Measurements from ENCODE around the gene HIRA.

HIRA gene

GRCh38 chr22:19432133-19432851, 759 bp upstream of the HIRA start, which contains the start of gene MRPL40:
TSS of gene MRPL40 (plus strand) at chr22:19432545. CDS start at chr22:19432555, 10 bp downstream.
- DNase-seq (ENCODE audit: low read depth in 2 of 2): peak; percentile 94 to 97
- peak within 1 kb of the TSS; percentile 90 to 93 for H3K4me3 ChIP-seq (replicated peaks in 1 of 2; ENCODE audit: low read depth in 2 of 2, low read length in 2 of 2)
- no peak for TF ChIP-seq CTCF (IDR thresholded peaks at IDR 0.05; ENCODE audit: low read depth, low read length)

GRCh38 chr22:19430890-19431541, 517 bp downstream of the HIRA start:
- TF ChIP-seq CTCF (IDR thresholded peaks at IDR 0.05; ENCODE audit: low read depth, low read length): peak; percentile 27
- DNase-seq (ENCODE audit: low read depth in 2 of 2): peak; percentile 26 to 38
- H3K4me3 ChIP-seq (replicated peaks in 1 of 2; ENCODE audit: low read depth in 2 of 2, low read length in 2 of 2): peak overlapping the region; percentile 90 to 93

GRCh38 chr22:19429950-19430889, 1.3 kb downstream of the HIRA start:
- peak; percentile 66 to 76 for DNase-seq (ENCODE audit: low read depth in 2 of 2)
- peak overlapping the region; percentile 90 to 93 for H3K4me3 ChIP-seq (replicated peaks in 1 of 2; ENCODE audit: low read depth in 2 of 2, low read length in 2 of 2)
- TF ChIP-seq CTCF (IDR thresholded peaks at IDR 0.05; ENCODE audit: low read depth, low read length): no peak

GRCh38 chr22:19424186-19424500, 7.4 kb downstream of the HIRA start:
- DNase-seq (ENCODE audit: low read depth in 2 of 2): no peak
- no peak overlapping the region for H3K4me3 ChIP-seq (replicated peaks in 1 of 2; ENCODE audit: low read depth in 2 of 2, low read length in 2 of 2)
- TF ChIP-seq CTCF (IDR thresholded peaks at IDR 0.05; ENCODE audit: low read depth, low read length): no peak

- DNase-seq (ENCODE audit: low read depth in 2 of 2): no peak
- no peak for TF ChIP-seq CTCF (IDR thresholded peaks at IDR 0.05; ENCODE audit: low read depth, low read length)
- no peak overlapping the region for H3K4me3 ChIP-seq (replicated peaks in 1 of 2; ENCODE audit: low read depth in 2 of 2, low read length in 2 of 2)
These were observed 8.9 kb downstream of the HIRA start for GRCh38 chr22:19422440-19423301.

GRCh38 chr22:19420321-19420720, 11.2 kb downstream of the HIRA start:
- TF ChIP-seq CTCF (IDR thresholded peaks at IDR 0.05; ENCODE audit: low read depth, low read length): no peak
- no peak overlapping the region for H3K4me3 ChIP-seq (replicated peaks in 1 of 2; ENCODE audit: low read depth in 2 of 2, low read length in 2 of 2)
- no peak for DNase-seq (ENCODE audit: low read depth in 2 of 2)
